Astrocyte of the spinal cord (primary cell): Measurements from ENCODE around the gene FKBP1A.
A peak's percentile ranks its signal among the peaks of the same experiment; 100 is the strongest.

Experiments used
- DNase-seq: peaks from one replicate; pipeline ENCODE4 v3.0.0; 2011; ENCODE audit warnings: low read depth, low spot score
- H3K4me3 ChIP-seq: 2 replicates; pipeline ENCODE4 v1.5.1; 2011; ENCODE audit warnings: low read depth, mild to moderate bottlenecking, low read length, moderate library complexity
- CTCF ChIP-seq: IDR thresholded peaks from 2 replicates; pipeline ENCODE4 v1.5.1; 2012; ENCODE audit warnings: low read depth, mild to moderate bottlenecking, low read length, inconsistent platforms
- in situ Hi-C: cut with HindIII; loops from 2 replicates; pipeline ENCODE4 v1.10.0; 2017; ENCODE audit warnings: low sequenced_read_pairs

Gene FKBP1A

GRCh38 chr20:1326031-1326930 is 66.6 kb downstream of the FKBP1A start:
- H3K4me3 ChIP-seq = peak overlapping the region; percentile 93
- DNase-seq = no peak
- in situ Hi-C loops = no loop called here
- TF ChIP-seq CTCF = no peak

- in situ Hi-C loops = no loop called here
- peak; percentile 98 for DNase-seq
- TF ChIP-seq CTCF = no peak
- H3K4me3 ChIP-seq = peak overlapping the region; percentile 93
Measured at GRCh38 chr20:1325173-1326030, 67.5 kb downstream of the FKBP1A start.

GRCh38 chr20:1324598-1325172 is 68.2 kb downstream of the FKBP1A start:
- TF ChIP-seq CTCF = no peak
- H3K4me3 ChIP-seq = peak overlapping the region; percentile 93
- peak; percentile 67 for DNase-seq
- in situ Hi-C loops = no loop called here

GRCh38 chr20:1323830-1324597 is 68.8 kb downstream of the FKBP1A start:
- in situ Hi-C loops = no loop called here
- TF ChIP-seq CTCF = no peak
- DNase-seq = no peak
- H3K4me3 ChIP-seq = no peak overlapping the region

- in situ Hi-C loops = no loop called here
- no peak for TF ChIP-seq CTCF
- no peak for DNase-seq
- H3K4me3 ChIP-seq = no peak overlapping the region
Measured at GRCh38 chr20:1323256-1323655, 69.6 kb downstream of the FKBP1A start.
